Measurements from ENCODE around the gene CDC20. TPM values are rescaled to one million over a fixed set of nuclear protein-coding genes. Genes with fewer than 3 reads are reported as not detected.

Gene CDC20
- total and polyA plus RNA-seq, 2 of the 8 experiments (the other 6 are each of a cell fraction or from before 2014, with no cell fraction given), result 214 to 221 TPM

- TF ChIP-seq POLR2A (IDR thresholded peaks at IDR 0.05; ENCODE audit: control extremely low read depth in 1 of 2, low read depth in 2 of 2, low read length in 2 of 2), result no peak
- no peak for TF ChIP-seq SRF (IDR thresholded peaks at IDR 0.05; ENCODE audit: low read depth, low read length)
- TF ChIP-seq GABPA (IDR thresholded peaks at IDR 0.05; ENCODE audit: borderline replicate concordance, insufficient read depth, low read length), result no peak
Observed at GRCh38 chr1:43405876-43406234, 47.1 kb downstream of the CDC20 start (continued).

Measured in H1 (cell line).